H1 (cell line): Measurements from ENCODE around the gene RICTOR. TPM values are rescaled to one million over a fixed set of nuclear protein-coding genes. Genes with fewer than 3 reads are reported as not detected.
A peak's percentile ranks its signal among the peaks of the same experiment; 100 is the strongest.

ENCODE experiments used
- BCL11A ChIP-seq, 2 experiments: IDR thresholded peaks; one replicate each; pipeline ENCODE4 v1.6.1; 2011; ENCODE audit warnings: low read depth in 2 of 2, low read length in 2 of 2, mild to moderate bottlenecking in 2 of 2
- CHD1 ChIP-seq: IDR thresholded peaks from 2 replicates; pipeline ENCODE4 v1.6.1; 2012; ENCODE audit warnings: low read depth, low read length, improper control_type of control experiment
- CHD7 ChIP-seq: fragments of 300-600 bp; sonication (generic); IDR thresholded peaks from 2 replicates; pipeline ENCODE4 v1.7.1; 2012; ENCODE audit warnings: low read length, moderate library complexity, mild to moderate bottlenecking, inconsistent platforms; ENCODE audit not compliant: insufficient replicate concordance
- EZH2 ChIP-seq: fragments of 200-600 bp; sonication (generic); IDR thresholded peaks from 2 replicates; pipeline ENCODE4 v1.7.1; 2012; ENCODE audit warnings: low read depth, mild to moderate bottlenecking, moderate library complexity, low read length, inconsistent platforms; ENCODE audit not compliant: severe bottlenecking
- GABPA ChIP-seq: IDR thresholded peaks from 2 replicates; pipeline ENCODE4 v1.6.1; 2011; ENCODE audit warnings: mild to moderate bottlenecking, low read length, moderate library complexity, borderline replicate concordance; ENCODE audit not compliant: insufficient read depth
- HDAC2 ChIP-seq, 2 experiments: fragments of 300-600 bp in 1 of 2; sonication (generic) in 1 of 2; IDR thresholded peaks; 2 replicates each; pipeline ENCODE4 v1.6.1; 2011 to 2012; ENCODE audit warnings: low read depth in 2 of 2, low read length in 2 of 2, mild to moderate bottlenecking in 2 of 2, moderate library complexity in 2 of 2, borderline replicate concordance in 1 of 2, inconsistent platforms in 1 of 2
- SIRT6 ChIP-seq: IDR thresholded peaks from one replicate; pipeline ENCODE4 v1.7.1; 2012; ENCODE audit warnings: low read length, inconsistent platforms
- TAF1 ChIP-seq: IDR thresholded peaks from 2 replicates; pipeline ENCODE4 v1.6.1; 2011; ENCODE audit warnings: mild to moderate bottlenecking, low read depth, low read length
- polyA plus RNA-seq, 7 experiments: library from polyadenylated mRNA; depleted of rRNA in 3 of 7; stranded (reverse) in 5 of 7; unstranded in 2 of 7; fragments of >200 nt in 5 of 7; fragments of 200-250 nt in 2 of 7; gene quantifications; 1 replicate in 5 of 7; 2 replicates in 1 of 7; 4 replicates in 1 of 7; pipeline versions ENCODE4 v1.2.1 to v1.2.3, GENCODE V29; 2011 to 2013; ENCODE audit warnings: missing spikeins in 2 of 7, mixed read lengths in 2 of 7
- total RNA-seq: library from RNA; stranded (reverse); fragmentation: NEBNext Ultra II Directional; extraction: Animal tissue kit (Norgen Biotek cat#: 25700); gene quantifications from 2 replicates; pipeline ENCODE4 v1.2.1, GENCODE V29; 2021
- TF ChIP-seq, protein P1 (sequence below): IDR thresholded peaks from 2 replicates; pipeline ENCODE4 v1.6.1; 2012; ENCODE audit warnings: inconsistent platforms

The RICTOR gene
- total and polyA plus RNA-seq, 2 of the 8 experiments (the other 6 are each of a cell fraction or from before 2014, with no cell fraction given), result 4.3 to 26.6 TPM

GRCh38 chr5:39074017-39074814 lies at the start of gene RICTOR (continued):
- TF ChIP-seq HDAC2 (IDR thresholded peaks at IDR 0.05; ENCODE audit: borderline replicate concordance in 1 of 2, low read depth in 2 of 2, low read length in 2 of 2) (no peak), CHD1 (no peak), CHD7 (no peak), BCL11A (IDR thresholded peaks at IDR 0.05; ENCODE audit: low read depth in 2 of 2, low read length in 2 of 2) (no peak), SIRT6 (no peak), TAF1 (peak; percentile 83), GABPA (no peak), EZH2 (no peak)
- TF ChIP-seq, protein P1, sequence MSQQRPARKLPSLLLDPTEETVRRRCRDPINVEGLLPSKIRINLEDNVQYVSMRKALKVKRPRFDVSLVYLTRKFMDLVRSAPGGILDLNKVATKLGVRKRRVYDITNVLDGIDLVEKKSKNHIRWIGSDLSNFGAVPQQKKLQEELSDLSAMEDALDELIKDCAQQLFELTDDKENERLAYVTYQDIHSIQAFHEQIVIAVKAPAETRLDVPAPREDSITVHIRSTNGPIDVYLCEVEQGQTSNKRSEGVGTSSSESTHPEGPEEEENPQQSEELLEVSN, result peak; percentile 42; the same call in 1 of the 2 replicates
